D341Med (cell line): Measurements from ENCODE around the gene DAPK1.
A peak's percentile ranks its signal among the peaks of the same experiment; 100 is the strongest.
"Not testable (repeated sequence)": the region's sequence is repeated elsewhere in the genome, so short reads cannot be mapped to it uniquely, and the experiment has no call there.

Experiments used
- DNase-seq: peaks from one replicate; pipeline ENCODE4 v3.0.0; 2012; ENCODE audit warnings: low spot score

Gene DAPK1

GRCh38 chr9:87498046-87498810 lies 561 bp downstream of the DAPK1 start:
- DNase-seq = peak; percentile 26

GRCh38 chr9:87498811-87499360 lies 1.2 kb downstream of the DAPK1 start:
- no peak for DNase-seq

- no peak for DNase-seq
These were observed 1.9 kb downstream of the DAPK1 start for GRCh38 chr9:87499424-87500017.

- DNase-seq = no peak
These were observed 3.0 kb downstream of the DAPK1 start for GRCh38 chr9:87500491-87501270.

DNA sequence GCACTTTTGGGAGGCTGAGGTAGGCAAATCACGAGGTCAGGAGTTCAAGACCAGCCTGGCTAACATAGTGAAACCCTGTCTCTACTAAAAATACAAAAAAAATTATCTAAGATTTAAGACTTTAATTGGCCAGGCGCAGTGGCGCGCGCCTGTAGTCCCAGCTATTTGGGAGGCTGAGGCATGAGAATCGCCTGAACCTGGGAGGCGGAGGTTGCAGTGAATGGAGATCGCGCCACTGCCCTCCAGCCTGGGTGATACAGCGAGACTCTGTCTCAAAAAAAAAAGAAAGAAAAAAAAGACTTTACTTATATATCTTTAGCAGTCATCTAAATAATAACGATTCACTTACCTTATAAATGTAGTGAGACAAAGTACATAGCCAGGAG lies 3.6 kb downstream of the DAPK1 start:
- DNase-seq = not testable (repeated sequence)

- DNase-seq = no peak
These were observed 4.1 kb downstream of the DAPK1 start for GRCh38 chr9:87501806-87502205.

- DNase-seq = no peak
These were observed 4.9 kb downstream of the DAPK1 start for GRCh38 chr9:87502391-87503221.

DNA sequence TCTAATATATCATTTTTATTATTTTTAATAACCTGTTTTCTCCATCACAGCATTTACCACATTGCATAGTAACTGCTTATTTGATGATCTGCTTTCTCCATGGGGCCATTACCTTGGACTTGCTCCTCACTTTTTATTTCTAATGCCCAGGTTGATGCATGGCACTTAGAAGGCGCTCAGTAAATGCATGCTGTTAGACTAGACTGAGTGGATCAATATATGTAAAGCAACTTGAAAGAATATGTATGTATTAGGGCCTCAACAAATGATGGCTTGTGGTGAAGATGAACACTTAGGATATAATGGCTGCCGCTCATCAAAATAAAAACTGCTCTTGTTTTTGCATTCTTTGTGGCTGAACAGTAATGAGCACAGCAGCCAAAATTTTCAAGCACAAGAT lies 5.8 kb downstream of the DAPK1 start:
- DNase-seq = no peak

DNA sequence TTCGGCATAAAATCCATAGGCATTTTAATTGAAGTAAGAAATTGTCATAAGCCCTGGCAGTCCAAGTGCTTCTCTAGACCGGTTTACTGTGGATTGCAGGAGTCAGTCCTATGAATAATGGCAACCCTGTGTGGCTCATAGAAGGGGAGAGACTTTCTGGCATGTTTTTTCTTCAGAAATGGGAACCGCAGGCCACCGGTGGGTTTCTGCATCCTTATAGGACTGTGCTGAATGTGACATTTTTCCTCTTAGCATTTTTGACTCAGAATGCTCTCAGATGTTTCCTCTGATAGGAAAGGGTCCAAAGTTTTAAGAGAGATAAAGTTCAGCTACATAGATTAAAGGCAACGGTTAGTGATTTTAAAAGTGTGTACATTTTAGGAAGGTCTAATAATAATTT lies 6.3 kb downstream of the DAPK1 start:
- no peak for DNase-seq

- no peak for DNase-seq
These were observed 7.3 kb downstream of the DAPK1 start for GRCh38 chr9:87504938-87505337.

DNA sequence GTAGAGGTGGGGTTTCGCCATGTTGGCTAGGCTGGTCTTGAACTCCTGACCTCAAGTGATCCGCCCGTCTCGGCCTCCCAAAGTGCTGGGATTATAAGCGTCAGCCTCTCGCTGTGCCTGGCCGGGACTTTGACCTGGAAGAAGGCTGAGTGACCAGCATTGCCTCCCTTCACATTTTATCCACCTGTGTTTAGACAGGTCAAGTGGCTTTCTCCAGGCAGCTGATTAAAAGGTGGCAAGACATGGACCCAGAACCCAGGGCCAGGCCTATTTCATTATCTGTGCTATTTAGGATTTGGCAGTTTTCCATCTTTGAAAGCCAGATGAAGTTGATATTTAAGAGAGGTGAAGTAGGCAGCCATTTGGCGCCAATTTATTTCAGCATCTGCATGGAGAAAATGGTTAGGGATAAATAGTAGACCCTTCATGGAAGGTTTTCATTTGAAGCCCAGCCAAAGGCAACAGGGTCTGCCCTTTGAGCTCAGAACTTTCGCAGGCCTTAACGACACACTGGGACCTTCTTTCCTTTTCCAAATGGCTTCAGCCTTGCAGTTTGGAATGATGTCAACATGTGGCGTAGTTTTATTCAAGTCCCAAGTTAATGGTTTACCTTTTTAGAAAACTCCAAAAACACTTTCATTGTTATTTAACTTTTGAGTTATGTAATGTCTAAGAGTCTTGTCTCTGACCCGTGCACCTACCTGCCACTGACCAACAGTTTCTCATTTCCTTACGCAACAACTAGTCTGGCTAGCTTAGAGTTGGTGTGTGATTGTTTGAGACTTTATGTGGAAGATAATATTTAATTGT lies 8.4 kb downstream of the DAPK1 start:
- DNase-seq = no peak

DNA sequence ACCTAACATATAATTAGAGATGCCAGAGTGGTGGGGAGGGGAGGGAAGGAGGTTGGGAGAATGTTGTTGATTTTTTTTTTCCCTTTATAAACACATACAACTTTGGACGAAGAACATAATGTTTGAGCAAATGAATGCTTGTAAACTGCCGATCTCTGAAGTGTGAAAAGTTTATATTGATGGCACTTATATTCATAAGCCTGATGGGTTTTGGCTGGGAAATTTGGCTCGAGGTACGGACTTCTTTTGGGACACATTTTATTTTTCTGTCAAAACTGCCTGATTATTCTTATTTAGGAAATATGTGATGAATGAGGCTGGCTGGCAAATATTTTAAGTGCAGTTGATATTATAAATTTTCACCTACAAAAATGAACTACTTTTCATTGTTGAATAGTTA lies 9.9 kb downstream of the DAPK1 start:
- no peak for DNase-seq

- no peak for DNase-seq
These were observed 12.6 kb downstream of the DAPK1 start for GRCh38 chr9:87510252-87510683.

GRCh38 chr9:87512311-87512710 lies 14.6 kb downstream of the DAPK1 start:
- no peak for DNase-seq

DNA sequence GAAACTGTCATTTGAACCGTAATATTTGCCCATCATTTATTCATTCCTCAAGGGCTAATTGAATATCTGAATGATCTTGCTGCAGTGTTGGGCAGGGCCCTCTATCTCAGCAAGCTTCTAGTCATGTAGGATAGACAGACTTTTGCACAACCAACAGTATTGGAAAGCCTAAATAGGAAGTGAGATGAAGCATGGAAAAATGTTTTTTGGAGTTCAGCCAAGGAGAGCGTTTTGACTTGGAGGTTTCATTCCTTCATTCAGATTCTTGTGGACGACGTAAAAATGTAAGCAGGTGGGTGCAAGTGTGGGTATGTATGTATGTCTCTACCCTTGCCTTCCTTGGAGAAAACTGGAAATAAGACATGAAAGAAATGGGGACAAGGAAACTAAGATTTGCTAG lies 15.5 kb downstream of the DAPK1 start:
- DNase-seq = no peak

DNA sequence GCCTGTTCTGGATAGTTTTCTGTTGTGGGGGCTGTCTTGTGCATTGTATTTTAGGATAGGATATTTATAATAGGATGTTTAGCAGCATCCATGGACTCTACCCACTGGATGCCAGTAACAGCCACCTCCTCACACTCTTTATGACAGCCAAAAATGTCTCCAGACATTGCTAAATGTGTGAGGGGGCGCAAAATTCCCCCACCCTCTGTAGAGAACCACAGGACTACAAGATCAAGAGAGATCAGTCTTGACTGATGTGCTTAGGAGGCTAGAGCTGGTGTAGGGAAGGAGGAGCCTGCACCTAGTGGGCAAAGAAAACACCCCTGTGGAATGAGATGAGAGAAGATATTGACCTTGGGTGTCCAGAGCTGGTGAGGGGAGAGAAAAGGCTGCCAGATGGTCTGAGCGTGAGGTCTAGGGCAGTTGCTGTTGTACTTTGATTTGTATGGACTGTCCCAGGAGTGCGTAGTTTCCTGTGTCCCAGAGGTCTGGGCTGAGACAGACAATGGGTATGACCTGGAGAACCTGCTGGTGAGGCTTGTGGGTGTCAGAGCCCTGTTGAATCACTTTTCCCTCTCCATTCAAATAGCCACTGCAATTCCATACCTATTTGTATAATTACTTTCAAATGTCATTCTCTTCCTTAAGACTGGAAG lies 16.3 kb downstream of the DAPK1 start:
- DNase-seq = no peak

- DNase-seq = no peak
These were observed 17.3 kb downstream of the DAPK1 start for GRCh38 chr9:87515006-87515405.

- DNase-seq = no peak
These were observed 18.0 kb downstream of the DAPK1 start for GRCh38 chr9:87515588-87516221.

- no peak for DNase-seq
These were observed 18.7 kb downstream of the DAPK1 start for GRCh38 chr9:87516222-87516925.
